ENCODE measurements around the gene CAMKMT.

DNA sequence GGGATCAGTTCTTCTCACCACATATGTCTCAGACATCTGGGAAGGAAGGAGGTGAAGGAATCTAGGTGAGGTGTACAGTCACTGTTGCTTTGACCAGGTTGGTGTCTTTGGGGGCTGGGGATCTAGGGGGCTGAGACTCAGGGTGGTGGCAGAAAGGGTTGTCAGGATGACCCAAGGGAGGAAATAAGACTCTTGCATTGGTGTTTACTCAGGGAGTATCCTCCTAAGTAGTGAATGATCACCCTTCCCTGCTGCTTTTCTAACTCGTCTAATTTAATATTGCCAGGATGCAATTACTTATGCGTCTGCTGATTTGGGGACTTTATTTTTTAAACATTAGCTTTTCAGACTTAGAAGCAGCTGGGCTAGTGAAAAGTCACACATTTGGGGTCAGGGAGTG lies 451.9 kb downstream of the CAMKMT start:
- no peak for TF ChIP-seq EZH2 (IDR thresholded peaks at IDR 0.05; ENCODE audit: borderline replicate concordance, low read length)
- TF ChIP-seq, protein P1, sequence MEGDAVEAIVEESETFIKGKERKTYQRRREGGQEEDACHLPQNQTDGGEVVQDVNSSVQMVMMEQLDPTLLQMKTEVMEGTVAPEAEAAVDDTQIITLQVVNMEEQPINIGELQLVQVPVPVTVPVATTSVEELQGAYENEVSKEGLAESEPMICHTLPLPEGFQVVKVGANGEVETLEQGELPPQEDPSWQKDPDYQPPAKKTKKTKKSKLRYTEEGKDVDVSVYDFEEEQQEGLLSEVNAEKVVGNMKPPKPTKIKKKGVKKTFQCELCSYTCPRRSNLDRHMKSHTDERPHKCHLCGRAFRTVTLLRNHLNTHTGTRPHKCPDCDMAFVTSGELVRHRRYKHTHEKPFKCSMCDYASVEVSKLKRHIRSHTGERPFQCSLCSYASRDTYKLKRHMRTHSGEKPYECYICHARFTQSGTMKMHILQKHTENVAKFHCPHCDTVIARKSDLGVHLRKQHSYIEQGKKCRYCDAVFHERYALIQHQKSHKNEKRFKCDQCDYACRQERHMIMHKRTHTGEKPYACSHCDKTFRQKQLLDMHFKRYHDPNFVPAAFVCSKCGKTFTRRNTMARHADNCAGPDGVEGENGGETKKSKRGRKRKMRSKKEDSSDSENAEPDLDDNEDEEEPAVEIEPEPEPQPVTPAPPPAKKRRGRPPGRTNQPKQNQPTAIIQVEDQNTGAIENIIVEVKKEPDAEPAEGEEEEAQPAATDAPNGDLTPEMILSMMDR (IDR thresholded peaks at IDR 0.05; ENCODE audit: low read length) = no peak
